Measurements from ENCODE around the gene PI16. TPM values are rescaled to one million over a fixed set of nuclear protein-coding genes. Genes with fewer than 3 reads are reported as not detected.
A peak's percentile ranks its signal among the peaks of the same experiment; 100 is the strongest.
"Not testable (repeated sequence)": the region's sequence is repeated elsewhere in the genome, so short reads cannot be mapped to it uniquely, and the experiment has no call there.

The PI16 gene
- total and polyA plus RNA-seq, 8 donors: 0.23 to 7.3 (median 1.7) TPM

- TF ChIP-seq CTCF (IDR thresholded peaks at IDR 0.05): no peak
- FAIRE-seq (no peak), DNase-seq (no peak), ATAC-seq (no peak)
- Histone ChIP-seq H3K9me3 (no peaks in the 10 kb centered on the region), H3K36me3 (no peaks in the 10 kb centered on the region), H3K4me3 (no peak overlapping the region), H3K4me1 (peaks cover 0 to 4% (median 0%) of the 10 kb centered on the region in 3 donors), H3K27ac (peak overlapping the region in 1 of 4 donors; percentile 73), H3K27me3 (no peaks in the 10 kb centered on the region)
- 92 to 93% methylated on average over 4 of the region's 4 CpGs for WGBS, 2 donors
- intact Hi-C loops (cut with DNase I): no loop called here
Observed at GRCh38 chr6:36945301-36945700, 9.2 kb upstream of the PI16 start.

DNA sequence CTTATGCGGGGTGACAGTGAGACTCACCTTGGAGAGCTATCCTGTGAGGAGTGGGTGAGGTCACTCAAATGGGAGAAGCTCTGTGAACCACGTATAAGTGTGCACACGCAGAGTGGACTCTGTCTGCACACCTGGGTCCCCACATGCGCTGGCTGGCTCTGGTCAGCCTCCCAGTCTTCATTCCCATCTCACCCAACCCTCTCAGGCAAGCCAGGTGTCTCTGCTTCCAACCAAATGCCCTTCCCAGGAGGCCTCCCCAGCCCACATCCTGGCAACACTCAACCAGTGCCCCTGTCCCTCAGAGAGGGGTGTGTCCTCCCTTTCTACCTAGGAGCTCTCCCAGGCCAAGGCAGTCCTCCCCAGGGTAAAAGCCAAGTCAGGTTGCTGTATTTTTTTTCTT is 8.0 kb upstream of the PI16 start:
- DNase-seq: no peak
- no peak overlapping the region for H3K27ac ChIP-seq
- ATAC-seq: no peak
- no peaks in the 10 kb centered on the region for H3K27me3 ChIP-seq
- H3K36me3 ChIP-seq: no peaks in the 10 kb centered on the region
- no peak for FAIRE-seq
- no peak for TF ChIP-seq CTCF (IDR thresholded peaks at IDR 0.05)
- peaks cover 0 to 4% (median 0%) of the 10 kb centered on the region in 3 donors for H3K4me1 ChIP-seq
- H3K4me3 ChIP-seq: no peak overlapping the region
- intact Hi-C loops (cut with DNase I): no loop called here
- no peaks in the 10 kb centered on the region for H3K9me3 ChIP-seq
- 89 to 91% methylated on average over 4 of the region's 4 CpGs for WGBS, 2 donors

- Histone ChIP-seq H3K4me1 (peaks cover 0 to 4% (median 0%) of the 10 kb centered on the region in 3 donors), H3K27me3 (no peaks in the 10 kb centered on the region), H3K9me3 (no peaks in the 10 kb centered on the region), H3K36me3 (no peaks in the 10 kb centered on the region), H3K27ac (no peak overlapping the region), H3K4me3 (no peak overlapping the region)
- no peak for TF ChIP-seq CTCF (IDR thresholded peaks at IDR 0.05)
- intact Hi-C loops (cut with DNase I): no loop called here
- ATAC-seq (no peak), DNase-seq (no peak), FAIRE-seq (no peak)
- WGBS, 2 donors: 76 to 80% methylated on average over 12 of the region's 12 CpGs
Observed at GRCh38 chr6:36947570-36948351, 6.8 kb upstream of the PI16 start.

GRCh38 chr6:36949076-36949475 is 5.5 kb upstream of the PI16 start:
- H3K4me3 ChIP-seq; intact Hi-C loops (cut with DNase I); H3K4me1 ChIP-seq; FAIRE-seq; H3K9me3 ChIP-seq; DNase-seq; ATAC-seq; H3K36me3 ChIP-seq; H3K27me3 ChIP-seq; H3K27ac ChIP-seq: not testable (repeated sequence)
- WGBS, 2 donors: 93 to 94% methylated on average over 9 of the region's 9 CpGs

GRCh38 chr6:36949636-36950035 is 4.9 kb upstream of the PI16 start:
- intact Hi-C loops (cut with DNase I): no loop called here
- Histone ChIP-seq H3K36me3 (no peaks in the 10 kb centered on the region), H3K27me3 (no peaks in the 10 kb centered on the region), H3K4me3 (no peak overlapping the region), H3K27ac (no peak overlapping the region), H3K9me3 (no peaks in the 10 kb centered on the region), H3K4me1 (peaks cover 0 to 4% (median 0%) of the 10 kb centered on the region in 3 donors)
- WGBS, 2 donors: 77 to 87% methylated on average over 3 of the region's 3 CpGs
- ATAC-seq: no peak
- no peak for FAIRE-seq
- DNase-seq: no peak
- no peak for TF ChIP-seq CTCF (IDR thresholded peaks at IDR 0.05)
